OCI-M1 (cell line): ENCODE measurements around the gene PPP5C.
"Not testable (repeated sequence)": the region's sequence is repeated elsewhere in the genome, so short reads cannot be mapped to it uniquely, and the experiment has no call there.

Source experiments
- DNase-seq: peaks from one replicate; lab custom pipeline; 2025; lab: John Stamatoyannopoulos, UW

PPP5C gene

GRCh38 chr19:46364359-46364758 is 17.5 kb downstream of the PPP5C start:
- no peak for DNase-seq

GRCh38 chr19:46365561-46365960 is 18.7 kb downstream of the PPP5C start:
- no peak for DNase-seq

- DNase-seq, result no peak
Observed at GRCh38 chr19:46366620-46367292, 19.9 kb downstream of the PPP5C start.

GRCh38 chr19:46367426-46367825 is 20.5 kb downstream of the PPP5C start:
- no peak for DNase-seq

GRCh38 chr19:46368116-46368515 is 21.2 kb downstream of the PPP5C start:
- no peak for DNase-seq

GRCh38 chr19:46369817-46370216 is 22.9 kb downstream of the PPP5C start:
- no peak for DNase-seq

GRCh38 chr19:46371371-46371901 is 24.5 kb downstream of the PPP5C start:
- no peak for DNase-seq

GRCh38 chr19:46372901-46373490 is 26.1 kb downstream of the PPP5C start:
- no peak for DNase-seq

GRCh38 chr19:46373491-46374359 is 26.8 kb downstream of the PPP5C start:
- no peak for DNase-seq

- DNase-seq, result no peak
Observed at GRCh38 chr19:46374536-46375475, 27.9 kb downstream of the PPP5C start.

GRCh38 chr19:46375476-46376067 is 28.7 kb downstream of the PPP5C start:
- not testable (repeated sequence) for DNase-seq

- DNase-seq, result no peak
Observed at GRCh38 chr19:46376241-46377153, 29.6 kb downstream of the PPP5C start.

GRCh38 chr19:46378268-46378667 is 31.4 kb downstream of the PPP5C start:
- no peak for DNase-seq

- no peak for DNase-seq
Observed at GRCh38 chr19:46380690-46381089, 33.8 kb downstream of the PPP5C start.

- DNase-seq, result no peak
Observed at GRCh38 chr19:46381346-46381745, 34.5 kb downstream of the PPP5C start.

GRCh38 chr19:46381756-46382345 is 35.0 kb downstream of the PPP5C start:
- no peak for DNase-seq

GRCh38 chr19:46383171-46383815 is 36.4 kb downstream of the PPP5C start:
- no peak for DNase-seq

- no peak for DNase-seq
Observed at GRCh38 chr19:46383846-46384245, 37.0 kb downstream of the PPP5C start.

GRCh38 chr19:46384396-46384795 is 37.5 kb downstream of the PPP5C start:
- DNase-seq, result no peak
